ENCODE data around the gene RNASE8. TPM values are rescaled to one million over a fixed set of nuclear protein-coding genes. Genes with fewer than 3 reads are reported as not detected.

The RNASE8 gene
- total RNA-seq, 1 experiment from 2014 or later, result not detected

- H3K36me3 Mint-ChIP-seq, result peaks cover 65% of the 10 kb centered on the region
- DNase-seq (ENCODE audit: low spot score) (no peak), ATAC-seq (no peak)
- H3K9me3 Mint-ChIP-seq, result no peaks in the 10 kb centered on the region
- ChIA-PET POLR2A (interaction anchor here (1.6 to 1.7 kb wide), 2 partner anchors 15 to 18 kb away, joined by 5 to 13 read pairs; partner anchors contain the start of gene ARHGEF40), CTCF (interaction anchor here (1.3 to 7.9 kb wide), 9 partner anchors 9 to 78 kb away, joined by 4 to 132 read pairs (median 10); partner anchors contain the start of genes ARHGEF40 and ZNF219)
- H3K27me3 Mint-ChIP-seq (ENCODE audit: low read depth), result no peaks in the 10 kb centered on the region
- no peak overlapping the region for H3K4me3 Mint-ChIP-seq
- H3K4me1 Mint-ChIP-seq, result peaks cover 44% of the 10 kb centered on the region
- peak overlapping the region; percentile 4; the same call in 1 of the 2 replicates for H3K27ac Mint-ChIP-seq
- TF ChIP-seq SMAD3 (CRISPR knock-in tag; IDR thresholded peaks at IDR 0.05; ENCODE audit: borderline replicate concordance) (no peak), ZNF396 (CRISPR knock-in tag; IDR thresholded peaks at IDR 0.05; ENCODE audit: borderline replicate concordance) (no peak), EMX1 (CRISPR knock-in tag; IDR thresholded peaks at IDR 0.05) (no peak), MLX (CRISPR knock-in tag; IDR thresholded peaks at IDR 0.05) (no peak), E2F1 (CRISPR knock-in tag; IDR thresholded peaks at IDR 0.05) (no peak), ZNF281 (CRISPR knock-in tag; IDR thresholded peaks at IDR 0.05) (no peak), TEAD1 (CRISPR knock-in tag; IDR thresholded peaks at IDR 0.05) (no peak)
Observed at GRCh38 chr14:21089271-21089670, 31.6 kb downstream of the RNASE8 start.

- no peak overlapping the region for H3K27ac Mint-ChIP-seq
Observed at GRCh38 chr14:21089877-21090193, 32.2 kb downstream of the RNASE8 start.

GRCh38 chr14:21090194-21090939, 32.7 kb downstream of the RNASE8 start:
- POLR2A ChIA-PET, result interaction anchor here (1.0 to 1.7 kb wide), 5 partner anchors 13 to 75 kb away, joined by 3 to 13 read pairs (median 5); partner anchors contain the start of gene ARHGEF40
- peaks cover 52% of the 10 kb centered on the region for H3K4me1 Mint-ChIP-seq
- no peaks in the 10 kb centered on the region for H3K27me3 Mint-ChIP-seq (ENCODE audit: low read depth)
- H3K27ac Mint-ChIP-seq, result 0 out of 2 replicates have a peak overlapping the region, but pooled peaks have one; percentile 33
- no peak overlapping the region for H3K4me3 Mint-ChIP-seq
- ATAC-seq (peak; percentile 18), DNase-seq (ENCODE audit: low spot score) (peak; percentile 86)
- CTCF ChIA-PET, result interaction anchor here (0.6 to 7.9 kb wide), 29 partner anchors 8 to 294 kb away, joined by 3 to 132 read pairs (median 5); partner anchors contain the start of genes ARHGEF40, SUPT16H, TMEM253 and ZNF219
- peaks cover 57% of the 10 kb centered on the region for H3K36me3 Mint-ChIP-seq
- H3K9me3 Mint-ChIP-seq, result no peaks in the 10 kb centered on the region
- TF ChIP-seq SOX15 (CRISPR knock-in tag; IDR thresholded peaks at IDR 0.05) (no peak), ZNF416 (CRISPR knock-in tag; IDR thresholded peaks at IDR 0.05) (no peak), ZNF138 (CRISPR knock-in tag; conservative IDR thresholded peaks at IDR 0.05) (no peak), CTCF (IDR thresholded peaks at IDR 0.05) (peak; percentile 54), FOXP4 (CRISPR knock-in tag; IDR thresholded peaks at IDR 0.05) (no peak), USF2 (CRISPR knock-in tag; IDR thresholded peaks at IDR 0.05) (0 out of 2 replicates have a peak, but pooled peaks have one; percentile 5), ETV6 (CRISPR knock-in tag; IDR thresholded peaks at IDR 0.05) (0 out of 2 replicates have a peak, but pooled peaks have one; percentile 20)

More at GRCh38 chr14:21089877-21090193, 32.2 kb downstream of the RNASE8 start:
- no peak overlapping the region for H3K4me3 Mint-ChIP-seq
- DNase-seq (ENCODE audit: low spot score) (no peak), ATAC-seq (no peak)
- ChIA-PET POLR2A (interaction anchor here (1.0 to 1.7 kb wide), 5 partner anchors 13 to 75 kb away, joined by 3 to 13 read pairs (median 5); partner anchors contain the start of gene ARHGEF40), CTCF (interaction anchor here (1.0 to 7.9 kb wide), 20 partner anchors 8 to 294 kb away, joined by 4 to 132 read pairs (median 6); partner anchors contain the start of genes ARHGEF40, SUPT16H, TMEM253 and ZNF219)
- H3K9me3 Mint-ChIP-seq, result no peaks in the 10 kb centered on the region
- no peaks in the 10 kb centered on the region for H3K27me3 Mint-ChIP-seq (ENCODE audit: low read depth)
- H3K4me1 Mint-ChIP-seq, result peaks cover 47% of the 10 kb centered on the region
- H3K36me3 Mint-ChIP-seq, result peaks cover 60% of the 10 kb centered on the region
- TF ChIP-seq TP53 (CRISPR knock-in tag; IDR thresholded peaks at IDR 0.05), result no peak
- no peak for TF ChIP-seq GABPB1 (CRISPR knock-in tag; IDR thresholded peaks at IDR 0.05)
- no peak for TF ChIP-seq ZNF317 (CRISPR knock-in tag; IDR thresholded peaks at IDR 0.05; ENCODE audit: borderline replicate concordance, low read depth)
- no peak for TF ChIP-seq ZBTB43 (CRISPR knock-in tag; IDR thresholded peaks at IDR 0.05)
- TF ChIP-seq MAX (CRISPR knock-in tag; IDR thresholded peaks at IDR 0.05), result no peak

Data from WTC11 (cell line).